Measurements from ENCODE around the gene LCTL. TPM values are rescaled to one million over a fixed set of nuclear protein-coding genes. Genes with fewer than 3 reads are reported as not detected.

The LCTL gene
- total RNA-seq, 2 experiments from 2014 or later: not detected

- DNase-seq: no peak
- ChIA-PET CTCF (no interaction called here), POLR2A (no interaction called here)
- Mint-ChIP-seq H3K27me3 (peaks cover 10% of the 10 kb centered on the region), H3K36me3 (ENCODE audit: low read depth) (no peaks in the 10 kb centered on the region), H3K9me3 (no peaks in the 10 kb centered on the region), H3K4me1 (no peaks in the 10 kb centered on the region), H3K27ac (no peak overlapping the region), H3K4me3 (no peak overlapping the region)
These were observed 21.2 kb upstream of the LCTL start for GRCh38 chr15:66587020-66587419.

- H3K4me1 Mint-ChIP-seq: no peaks in the 10 kb centered on the region
- H3K36me3 Mint-ChIP-seq (ENCODE audit: low read depth): no peaks in the 10 kb centered on the region
- H3K4me3 Mint-ChIP-seq: no peak overlapping the region
- H3K27ac Mint-ChIP-seq: no peak overlapping the region
- no peak for DNase-seq
- ChIA-PET POLR2A (no interaction called here), CTCF (no interaction called here)
- H3K9me3 Mint-ChIP-seq: no peaks in the 10 kb centered on the region
- peaks cover 10% of the 10 kb centered on the region for H3K27me3 Mint-ChIP-seq
These were observed 20.6 kb upstream of the LCTL start for GRCh38 chr15:66586155-66586976.

GRCh38 chr15:66581972-66582537, 16.3 kb upstream of the LCTL start:
- H3K27ac Mint-ChIP-seq: no peak overlapping the region
- POLR2A ChIA-PET: no interaction called here
- H3K36me3 Mint-ChIP-seq (ENCODE audit: low read depth): no peaks in the 10 kb centered on the region
- H3K4me1 Mint-ChIP-seq: peaks cover 12% of the 10 kb centered on the region
- no peak for DNase-seq
- H3K27me3 Mint-ChIP-seq: peaks cover 2% of the 10 kb centered on the region
- no peaks in the 10 kb centered on the region for H3K9me3 Mint-ChIP-seq
- H3K4me3 Mint-ChIP-seq: no peak overlapping the region
- CTCF ChIA-PET: no interaction called here

- Mint-ChIP-seq H3K4me3 (no peak overlapping the region), H3K4me1 (peaks cover 12% of the 10 kb centered on the region), H3K27ac (no peak overlapping the region), H3K9me3 (no peaks in the 10 kb centered on the region), H3K27me3 (peaks cover under 1% of the 10 kb centered on the region), H3K36me3 (ENCODE audit: low read depth) (no peaks in the 10 kb centered on the region)
- ChIA-PET CTCF (interaction anchor here (1.0 to 1.5 kb wide), 2 partner anchors 14 to 23 kb away, joined by 3 to 5 read pairs; no protein-coding TSS in a partner anchor), POLR2A (no interaction called here)
- DNase-seq: no peak
These were observed 14.8 kb upstream of the LCTL start for GRCh38 chr15:66580643-66581042.

DNA sequence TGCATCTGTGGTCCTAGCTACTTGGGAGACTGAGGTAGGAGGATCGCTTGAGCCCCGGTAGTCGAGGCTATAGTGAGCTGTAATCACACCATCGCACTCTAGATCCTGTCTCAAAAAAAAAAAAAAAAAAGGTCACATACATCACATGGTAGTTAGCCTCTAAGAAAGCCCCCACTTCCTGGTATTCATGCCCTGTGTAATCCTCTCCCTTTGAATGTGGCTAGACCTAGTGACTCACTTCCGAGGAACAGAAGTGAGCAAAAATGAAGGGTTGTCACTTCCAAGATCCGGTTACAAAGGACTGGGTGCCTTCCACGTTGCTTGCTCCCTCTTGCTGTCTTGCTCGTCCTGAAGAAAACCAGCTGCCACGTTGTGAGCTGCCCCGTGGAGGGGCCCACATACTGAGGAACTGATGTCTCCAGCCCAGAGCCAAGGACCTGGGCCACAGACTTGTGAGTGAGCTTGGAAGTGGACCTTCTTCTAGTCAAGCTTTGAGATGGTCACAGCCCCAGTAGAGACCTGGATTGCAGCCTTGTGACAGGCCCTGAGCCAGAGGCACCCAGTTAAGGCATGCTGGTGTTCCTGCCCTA, 12.6 kb upstream of the LCTL start:
- Mint-ChIP-seq H3K27ac (no peak overlapping the region), H3K36me3 (ENCODE audit: low read depth) (no peaks in the 10 kb centered on the region), H3K4me3 (no peak overlapping the region), H3K27me3 (no peaks in the 10 kb centered on the region), H3K4me1 (peaks cover 12% of the 10 kb centered on the region), H3K9me3 (no peaks in the 10 kb centered on the region)
- ChIA-PET POLR2A (no interaction called here), CTCF (no interaction called here)
- no peak for DNase-seq

DNA sequence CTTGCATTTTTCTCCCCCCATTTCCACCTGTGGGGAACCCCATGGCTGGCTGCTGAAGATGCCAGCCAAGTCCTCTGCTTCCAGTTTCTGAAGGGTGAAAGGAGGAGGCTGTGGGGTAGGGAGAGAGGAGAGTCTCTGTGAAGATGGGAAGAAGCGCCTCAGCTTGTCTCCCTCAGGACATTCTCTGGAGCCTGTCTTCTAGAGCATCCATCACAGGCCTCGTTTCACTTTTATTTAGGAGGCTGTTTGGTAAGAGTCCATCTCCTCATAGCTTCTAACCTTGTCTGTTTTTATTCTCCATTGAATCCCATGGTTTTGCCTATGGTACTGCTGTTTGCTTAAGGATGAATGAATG, 8.8 kb upstream of the LCTL start:
- ChIA-PET POLR2A (interaction anchor here (0.9 kb wide), 1 partner anchor 20 kb away, joined by 3 read pairs; no protein-coding TSS in a partner anchor), CTCF (interaction anchor here (0.5 to 0.6 kb wide), 2 partner anchors 20 to 372 kb away, joined by 3 read pairs; no protein-coding TSS in a partner anchor)
- no peak overlapping the region for H3K4me3 Mint-ChIP-seq
- DNase-seq: no peak
- H3K27me3 Mint-ChIP-seq: no peaks in the 10 kb centered on the region
- H3K36me3 Mint-ChIP-seq (ENCODE audit: low read depth): no peaks in the 10 kb centered on the region
- H3K9me3 Mint-ChIP-seq: no peaks in the 10 kb centered on the region
- no peak overlapping the region for H3K27ac Mint-ChIP-seq
- peaks cover 12% of the 10 kb centered on the region for H3K4me1 Mint-ChIP-seq

DNA sequence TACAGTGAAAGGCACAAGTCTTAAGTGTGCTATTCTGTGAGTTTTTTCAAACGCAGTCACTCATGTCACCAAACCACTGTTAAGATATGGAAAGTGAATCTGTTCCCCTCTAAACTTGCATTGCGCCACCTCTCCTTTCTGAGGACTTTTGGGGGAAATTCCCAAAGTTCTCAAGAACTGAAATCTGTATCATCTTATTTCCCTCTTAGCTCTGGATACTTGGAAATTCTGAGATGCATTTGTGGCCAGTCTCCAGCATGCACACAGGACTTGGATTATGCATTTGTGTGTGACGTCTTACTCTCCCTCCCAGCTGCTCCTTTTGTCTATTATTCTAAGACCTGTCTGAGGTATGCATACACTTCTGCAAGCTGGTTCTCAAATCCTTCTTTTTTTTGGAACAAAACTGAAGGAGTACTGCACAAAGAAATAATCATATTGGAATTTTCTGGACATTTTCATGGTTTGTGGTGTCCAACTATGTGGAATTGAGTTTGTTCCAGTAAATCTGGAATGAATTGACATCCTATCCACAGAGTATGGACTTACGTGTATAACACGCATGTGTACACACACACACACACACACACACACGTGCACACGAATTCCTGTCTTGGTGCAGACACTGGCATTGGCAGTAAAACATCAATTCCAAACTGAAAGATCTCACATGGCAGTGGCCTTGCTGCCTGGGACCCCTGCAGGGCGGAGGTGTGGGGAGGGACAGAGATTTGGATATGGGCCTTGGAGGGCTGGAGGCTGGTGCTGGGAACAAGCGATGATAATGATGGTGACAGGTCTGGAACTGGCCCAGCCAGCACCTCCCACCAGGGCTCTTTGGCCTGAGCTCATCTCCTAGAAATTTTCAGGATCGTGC, 8.2 kb upstream of the LCTL start:
- Mint-ChIP-seq H3K36me3 (ENCODE audit: low read depth) (no peaks in the 10 kb centered on the region), H3K4me3 (no peak overlapping the region), H3K27me3 (no peaks in the 10 kb centered on the region), H3K4me1 (peaks cover 12% of the 10 kb centered on the region), H3K9me3 (no peaks in the 10 kb centered on the region), H3K27ac (no peak overlapping the region)
- CTCF ChIA-PET: interaction anchor here (0.6 kb wide), 1 partner anchor 373 kb away, joined by 3 read pairs; no protein-coding TSS in a partner anchor
- POLR2A ChIA-PET: interaction anchor here (0.9 kb wide), 1 partner anchor 19 kb away, joined by 3 read pairs; no protein-coding TSS in a partner anchor
- DNase-seq: no peak

- Mint-ChIP-seq H3K9me3 (no peaks in the 10 kb centered on the region), H3K27me3 (no peaks in the 10 kb centered on the region), H3K4me3 (no peak overlapping the region), H3K36me3 (ENCODE audit: low read depth) (no peaks in the 10 kb centered on the region), H3K27ac (no peak overlapping the region), H3K4me1 (peaks cover 8% of the 10 kb centered on the region)
- ChIA-PET CTCF (no interaction called here), POLR2A (no interaction called here)
- no peak for DNase-seq
These were observed 7.5 kb upstream of the LCTL start for GRCh38 chr15:66573348-66573718.

DNA sequence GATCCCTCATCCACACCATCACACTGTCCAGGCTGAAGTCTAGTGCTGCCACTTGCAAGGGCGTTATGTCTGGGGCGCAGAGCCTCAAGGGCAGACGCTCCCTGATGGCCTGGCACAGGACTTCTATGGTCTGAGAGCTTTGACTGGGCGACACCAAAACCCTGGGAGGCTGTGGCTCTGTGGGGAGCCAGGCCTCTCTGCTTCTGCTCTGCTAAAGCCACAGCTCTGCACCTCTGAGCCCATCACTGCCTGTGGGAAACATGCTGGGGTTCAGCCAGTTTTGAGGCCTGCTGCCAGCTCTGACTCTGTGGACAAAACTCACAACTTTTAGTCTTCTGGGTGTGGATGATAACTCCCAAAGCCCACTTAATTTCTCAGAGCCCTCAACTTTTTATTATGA, 6.3 kb upstream of the LCTL start:
- ChIA-PET POLR2A (no interaction called here), CTCF (no interaction called here)
- Mint-ChIP-seq H3K4me1 (peaks cover under 1% of the 10 kb centered on the region), H3K4me3 (no peak overlapping the region), H3K36me3 (ENCODE audit: low read depth) (no peaks in the 10 kb centered on the region), H3K9me3 (no peaks in the 10 kb centered on the region), H3K27me3 (no peaks in the 10 kb centered on the region), H3K27ac (no peak overlapping the region)
- DNase-seq: no peak

DNA sequence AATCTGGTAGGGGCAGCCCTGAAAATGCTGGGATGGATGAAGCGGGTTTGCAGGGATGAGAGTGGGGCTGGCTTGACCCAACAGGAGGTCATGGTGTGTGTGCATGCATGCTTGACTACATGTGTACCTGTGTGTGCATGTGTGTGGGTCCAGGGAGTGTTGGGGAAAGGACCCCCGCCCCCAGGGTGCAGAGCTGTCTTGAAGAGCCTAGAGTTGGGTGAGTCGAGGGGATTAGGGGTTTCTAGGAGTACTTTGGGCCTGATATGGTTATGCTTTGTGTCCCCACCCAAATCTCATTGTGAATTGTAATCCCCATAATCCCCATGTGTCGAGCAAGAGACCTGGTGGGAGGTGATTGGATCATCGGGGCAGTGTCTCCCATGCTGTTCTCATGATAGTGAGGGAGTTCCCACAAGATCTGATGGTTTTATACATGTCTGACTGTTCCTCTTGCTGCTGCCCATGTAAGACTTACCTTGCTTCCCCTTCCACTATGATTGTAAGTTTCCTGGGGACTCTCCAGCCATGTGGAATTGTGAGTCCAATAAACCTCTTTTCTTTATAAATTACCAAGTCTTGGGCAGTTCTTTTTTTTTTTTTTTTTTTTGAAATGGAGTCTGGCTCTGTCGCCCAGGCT, 5.2 kb upstream of the LCTL start:
- Mint-ChIP-seq H3K9me3 (no peaks in the 10 kb centered on the region), H3K27me3 (peaks cover 3% of the 10 kb centered on the region), H3K4me1 (peaks cover 5% of the 10 kb centered on the region), H3K4me3 (no peak overlapping the region), H3K36me3 (ENCODE audit: low read depth) (no peaks in the 10 kb centered on the region), H3K27ac (no peak overlapping the region)
- ChIA-PET POLR2A (no interaction called here), CTCF (no interaction called here)
- DNase-seq: no peak

DNA sequence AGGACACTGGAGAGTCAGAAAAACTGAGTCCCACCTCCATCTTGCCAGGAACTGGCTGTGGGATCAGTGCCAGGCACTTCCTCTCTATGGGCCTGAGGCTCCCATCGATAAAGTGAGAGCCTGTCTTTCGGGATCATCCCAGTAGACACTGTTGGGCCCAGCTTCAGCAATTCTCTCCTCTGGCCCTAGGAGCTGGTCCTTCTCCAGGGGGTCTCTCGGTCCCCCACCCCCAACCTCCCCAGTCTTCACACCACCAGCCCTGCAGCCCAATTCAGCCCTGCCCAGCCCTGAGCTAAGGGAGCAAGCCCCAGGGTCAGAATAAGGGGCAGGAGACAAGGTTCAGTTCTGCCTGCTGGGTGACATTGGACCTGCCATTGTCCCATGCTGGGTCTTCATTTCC, 4.5 kb upstream of the LCTL start:
- H3K27ac Mint-ChIP-seq: no peak overlapping the region
- H3K4me1 Mint-ChIP-seq: peaks cover 5% of the 10 kb centered on the region
- peaks cover 3% of the 10 kb centered on the region for H3K27me3 Mint-ChIP-seq
- DNase-seq: no peak
- no peaks in the 10 kb centered on the region for H3K36me3 Mint-ChIP-seq (ENCODE audit: low read depth)
- ChIA-PET POLR2A (no interaction called here), CTCF (no interaction called here)
- no peaks in the 10 kb centered on the region for H3K9me3 Mint-ChIP-seq
- H3K4me3 Mint-ChIP-seq: no peak overlapping the region

DNA sequence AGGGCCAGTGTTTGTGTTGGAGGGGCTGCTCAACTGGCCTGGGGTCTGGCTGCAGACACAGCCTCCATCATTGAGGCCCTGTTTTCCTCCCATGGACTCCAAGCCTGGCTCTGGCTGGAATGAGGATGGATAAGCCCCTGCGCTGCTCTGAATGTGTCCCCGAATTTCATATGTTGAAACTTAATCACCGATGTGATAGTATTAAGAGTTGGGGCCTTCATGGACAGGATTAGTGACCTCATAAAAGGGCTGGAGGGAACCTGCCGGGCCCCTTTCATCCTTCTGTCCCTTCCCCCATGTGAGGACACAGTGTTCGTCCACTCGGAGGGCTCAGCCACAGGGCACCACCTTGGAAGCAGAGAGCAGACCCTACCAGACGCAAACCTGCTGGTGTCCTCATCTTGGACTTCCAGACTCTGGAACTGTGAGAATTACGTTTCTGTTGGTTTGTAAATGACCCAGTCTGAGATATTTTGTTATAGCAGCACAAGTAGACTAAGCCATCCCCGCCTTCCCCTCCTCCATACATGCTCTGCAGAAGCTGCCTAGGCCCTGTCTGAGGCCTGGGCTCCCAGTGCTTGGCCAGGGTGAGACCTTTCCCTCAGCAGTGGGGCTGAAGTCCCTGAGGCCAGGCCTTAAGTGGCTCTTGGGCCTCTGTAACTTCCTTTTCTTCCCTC, 3.8 kb upstream of the LCTL start:
- ChIA-PET CTCF (no interaction called here), POLR2A (no interaction called here)
- peaks cover 5% of the 10 kb centered on the region for H3K4me1 Mint-ChIP-seq
- no peak overlapping the region for H3K27ac Mint-ChIP-seq
- H3K9me3 Mint-ChIP-seq: no peaks in the 10 kb centered on the region
- H3K27me3 Mint-ChIP-seq: peaks cover 3% of the 10 kb centered on the region
- no peak overlapping the region for H3K4me3 Mint-ChIP-seq
- no peak for DNase-seq
- no peaks in the 10 kb centered on the region for H3K36me3 Mint-ChIP-seq (ENCODE audit: low read depth)

Measured in activated CD4-positive, alpha-beta memory T cell treated with anti-CD3 and anti-CD28 coated beads, Interleukin-2, amount 10 ng/mL, durations not matched to agents 7 days and 5 days (primary cell).